Measurements from ENCODE around the gene IPO4. TPM values are rescaled to one million over a fixed set of nuclear protein-coding genes. Genes with fewer than 3 reads are reported as not detected.

Gene IPO4
- total and polyA plus RNA-seq, 9 of the 15 experiments (the other 6 are each of a cell fraction or from before 2014, with no cell fraction given), result 7.3 to 122 (median 31.8) TPM

DNA sequence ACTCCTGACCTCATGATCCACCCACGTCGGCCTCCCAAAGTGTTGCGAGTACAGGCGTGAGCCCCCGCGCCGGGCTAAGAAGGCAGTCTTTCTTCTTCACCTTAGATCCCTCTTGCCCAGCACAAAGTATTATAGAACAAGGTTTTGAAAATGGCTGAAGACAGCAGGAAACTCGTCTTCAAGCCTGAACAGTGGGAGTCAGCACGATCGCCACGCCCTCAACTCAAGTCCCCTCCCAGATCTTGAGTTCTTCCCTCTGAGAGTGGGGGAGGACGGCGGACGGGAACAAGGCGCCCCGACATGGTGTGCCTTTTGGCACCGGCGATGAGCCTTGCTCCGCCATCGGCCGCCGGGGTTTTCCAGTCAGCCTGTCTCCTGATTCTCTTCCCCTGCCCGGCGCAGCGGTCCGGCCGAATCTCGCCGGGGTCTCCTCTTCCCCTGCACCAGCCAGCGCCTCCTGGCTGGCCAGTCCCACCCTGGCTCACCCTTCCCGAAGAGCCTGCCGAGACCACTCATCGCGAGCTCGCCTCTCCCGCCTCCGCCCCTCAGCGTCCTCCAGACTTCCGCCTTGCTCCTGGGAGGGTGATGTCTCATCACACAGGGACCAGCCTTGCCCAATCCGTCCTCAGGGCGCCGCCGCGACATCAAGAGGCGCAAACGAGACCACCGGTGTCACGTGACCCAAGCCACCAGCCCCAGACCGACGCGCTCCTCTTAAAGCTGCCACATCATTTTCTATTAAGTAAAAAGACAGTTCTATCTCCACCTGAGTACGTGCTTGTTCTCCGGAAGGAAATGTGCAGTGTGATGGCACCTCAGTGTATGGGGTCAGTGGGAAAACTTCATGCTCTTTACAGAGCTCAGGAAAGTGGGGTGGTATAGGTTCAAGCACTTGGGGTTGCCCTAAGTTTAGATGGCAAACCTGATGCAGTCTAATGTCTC is 24.6 kb upstream of the IPO4 start, which contains the start of gene CHMP4A (continued):
- TF ChIP-seq POLR3A (IDR thresholded peaks at IDR 0.05; ENCODE audit: borderline replicate concordance, extremely low read depth, insufficient read depth, insufficient read length), result no peak
- TF ChIP-seq, protein P1, sequence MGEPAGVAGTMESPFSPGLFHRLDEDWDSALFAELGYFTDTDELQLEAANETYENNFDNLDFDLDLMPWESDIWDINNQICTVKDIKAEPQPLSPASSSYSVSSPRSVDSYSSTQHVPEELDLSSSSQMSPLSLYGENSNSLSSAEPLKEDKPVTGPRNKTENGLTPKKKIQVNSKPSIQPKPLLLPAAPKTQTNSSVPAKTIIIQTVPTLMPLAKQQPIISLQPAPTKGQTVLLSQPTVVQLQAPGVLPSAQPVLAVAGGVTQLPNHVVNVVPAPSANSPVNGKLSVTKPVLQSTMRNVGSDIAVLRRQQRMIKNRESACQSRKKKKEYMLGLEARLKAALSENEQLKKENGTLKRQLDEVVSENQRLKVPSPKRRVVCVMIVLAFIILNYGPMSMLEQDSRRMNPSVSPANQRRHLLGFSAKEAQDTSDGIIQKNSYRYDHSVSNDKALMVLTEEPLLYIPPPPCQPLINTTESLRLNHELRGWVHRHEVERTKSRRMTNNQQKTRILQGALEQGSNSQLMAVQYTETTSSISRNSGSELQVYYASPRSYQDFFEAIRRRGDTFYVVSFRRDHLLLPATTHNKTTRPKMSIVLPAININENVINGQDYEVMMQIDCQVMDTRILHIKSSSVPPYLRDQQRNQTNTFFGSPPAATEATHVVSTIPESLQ (CRISPR knock-in tag; IDR thresholded peaks at IDR 0.05), result no peak
- TF ChIP-seq MEF2A (IDR thresholded peaks at IDR 0.05; ENCODE audit: control insufficient read depth, low read depth, low read length), result no peak
- TF ChIP-seq, protein P2, sequence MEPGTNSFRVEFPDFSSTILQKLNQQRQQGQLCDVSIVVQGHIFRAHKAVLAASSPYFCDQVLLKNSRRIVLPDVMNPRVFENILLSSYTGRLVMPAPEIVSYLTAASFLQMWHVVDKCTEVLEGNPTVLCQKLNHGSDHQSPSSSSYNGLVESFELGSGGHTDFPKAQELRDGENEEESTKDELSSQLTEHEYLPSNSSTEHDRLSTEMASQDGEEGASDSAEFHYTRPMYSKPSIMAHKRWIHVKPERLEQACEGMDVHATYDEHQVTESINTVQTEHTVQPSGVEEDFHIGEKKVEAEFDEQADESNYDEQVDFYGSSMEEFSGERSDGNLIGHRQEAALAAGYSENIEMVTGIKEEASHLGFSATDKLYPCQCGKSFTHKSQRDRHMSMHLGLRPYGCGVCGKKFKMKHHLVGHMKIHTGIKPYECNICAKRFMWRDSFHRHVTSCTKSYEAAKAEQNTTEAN (CRISPR knock-in tag; IDR thresholded peaks at IDR 0.05), result no peak
- no peak for TF ChIP-seq ZNF77 (CRISPR knock-in tag; IDR thresholded peaks at IDR 0.05)
- TF ChIP-seq FOXK2 (conservative IDR thresholded peaks at IDR 0.05 in 1 of 2, IDR thresholded peaks at IDR 0.05 in 1 of 2; ENCODE audit: low read depth in 2 of 2), result peak; percentile 84 to 90
- no peak for TF ChIP-seq RBM22 (IDR thresholded peaks at IDR 0.05; ENCODE audit: low read depth, low read length, poor library complexity, severe bottlenecking)
- TF ChIP-seq, protein P3, sequence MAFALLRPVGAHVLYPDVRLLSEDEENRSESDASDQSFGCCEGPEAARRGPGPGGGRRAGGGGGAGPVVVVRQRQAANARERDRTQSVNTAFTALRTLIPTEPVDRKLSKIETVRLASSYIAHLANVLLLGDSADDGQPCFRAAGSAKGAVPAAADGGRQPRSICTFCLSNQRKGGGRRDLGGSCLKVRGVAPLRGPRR (CRISPR knock-in tag; IDR thresholded peaks at IDR 0.05), result no peak
- TF ChIP-seq NUFIP1 (IDR thresholded peaks at IDR 0.05; ENCODE audit: partially characterized antibody), result no peak
- no peak for TF ChIP-seq FOXA3 (CRISPR knock-in tag; conservative IDR thresholded peaks at IDR 0.05 in 1 of 2, IDR thresholded peaks at IDR 0.05 in 1 of 2)
- no peak for TF ChIP-seq ZBTB17 (CRISPR knock-in tag; IDR thresholded peaks at IDR 0.05)
- no peak for TF ChIP-seq NELFE (IDR thresholded peaks at IDR 0.05; ENCODE audit: insufficient read depth, insufficient read length)
- TF ChIP-seq PHF20 (IDR thresholded peaks at IDR 0.05; ENCODE audit: partially characterized antibody), result peak; percentile 94
- TF ChIP-seq, protein P4, sequence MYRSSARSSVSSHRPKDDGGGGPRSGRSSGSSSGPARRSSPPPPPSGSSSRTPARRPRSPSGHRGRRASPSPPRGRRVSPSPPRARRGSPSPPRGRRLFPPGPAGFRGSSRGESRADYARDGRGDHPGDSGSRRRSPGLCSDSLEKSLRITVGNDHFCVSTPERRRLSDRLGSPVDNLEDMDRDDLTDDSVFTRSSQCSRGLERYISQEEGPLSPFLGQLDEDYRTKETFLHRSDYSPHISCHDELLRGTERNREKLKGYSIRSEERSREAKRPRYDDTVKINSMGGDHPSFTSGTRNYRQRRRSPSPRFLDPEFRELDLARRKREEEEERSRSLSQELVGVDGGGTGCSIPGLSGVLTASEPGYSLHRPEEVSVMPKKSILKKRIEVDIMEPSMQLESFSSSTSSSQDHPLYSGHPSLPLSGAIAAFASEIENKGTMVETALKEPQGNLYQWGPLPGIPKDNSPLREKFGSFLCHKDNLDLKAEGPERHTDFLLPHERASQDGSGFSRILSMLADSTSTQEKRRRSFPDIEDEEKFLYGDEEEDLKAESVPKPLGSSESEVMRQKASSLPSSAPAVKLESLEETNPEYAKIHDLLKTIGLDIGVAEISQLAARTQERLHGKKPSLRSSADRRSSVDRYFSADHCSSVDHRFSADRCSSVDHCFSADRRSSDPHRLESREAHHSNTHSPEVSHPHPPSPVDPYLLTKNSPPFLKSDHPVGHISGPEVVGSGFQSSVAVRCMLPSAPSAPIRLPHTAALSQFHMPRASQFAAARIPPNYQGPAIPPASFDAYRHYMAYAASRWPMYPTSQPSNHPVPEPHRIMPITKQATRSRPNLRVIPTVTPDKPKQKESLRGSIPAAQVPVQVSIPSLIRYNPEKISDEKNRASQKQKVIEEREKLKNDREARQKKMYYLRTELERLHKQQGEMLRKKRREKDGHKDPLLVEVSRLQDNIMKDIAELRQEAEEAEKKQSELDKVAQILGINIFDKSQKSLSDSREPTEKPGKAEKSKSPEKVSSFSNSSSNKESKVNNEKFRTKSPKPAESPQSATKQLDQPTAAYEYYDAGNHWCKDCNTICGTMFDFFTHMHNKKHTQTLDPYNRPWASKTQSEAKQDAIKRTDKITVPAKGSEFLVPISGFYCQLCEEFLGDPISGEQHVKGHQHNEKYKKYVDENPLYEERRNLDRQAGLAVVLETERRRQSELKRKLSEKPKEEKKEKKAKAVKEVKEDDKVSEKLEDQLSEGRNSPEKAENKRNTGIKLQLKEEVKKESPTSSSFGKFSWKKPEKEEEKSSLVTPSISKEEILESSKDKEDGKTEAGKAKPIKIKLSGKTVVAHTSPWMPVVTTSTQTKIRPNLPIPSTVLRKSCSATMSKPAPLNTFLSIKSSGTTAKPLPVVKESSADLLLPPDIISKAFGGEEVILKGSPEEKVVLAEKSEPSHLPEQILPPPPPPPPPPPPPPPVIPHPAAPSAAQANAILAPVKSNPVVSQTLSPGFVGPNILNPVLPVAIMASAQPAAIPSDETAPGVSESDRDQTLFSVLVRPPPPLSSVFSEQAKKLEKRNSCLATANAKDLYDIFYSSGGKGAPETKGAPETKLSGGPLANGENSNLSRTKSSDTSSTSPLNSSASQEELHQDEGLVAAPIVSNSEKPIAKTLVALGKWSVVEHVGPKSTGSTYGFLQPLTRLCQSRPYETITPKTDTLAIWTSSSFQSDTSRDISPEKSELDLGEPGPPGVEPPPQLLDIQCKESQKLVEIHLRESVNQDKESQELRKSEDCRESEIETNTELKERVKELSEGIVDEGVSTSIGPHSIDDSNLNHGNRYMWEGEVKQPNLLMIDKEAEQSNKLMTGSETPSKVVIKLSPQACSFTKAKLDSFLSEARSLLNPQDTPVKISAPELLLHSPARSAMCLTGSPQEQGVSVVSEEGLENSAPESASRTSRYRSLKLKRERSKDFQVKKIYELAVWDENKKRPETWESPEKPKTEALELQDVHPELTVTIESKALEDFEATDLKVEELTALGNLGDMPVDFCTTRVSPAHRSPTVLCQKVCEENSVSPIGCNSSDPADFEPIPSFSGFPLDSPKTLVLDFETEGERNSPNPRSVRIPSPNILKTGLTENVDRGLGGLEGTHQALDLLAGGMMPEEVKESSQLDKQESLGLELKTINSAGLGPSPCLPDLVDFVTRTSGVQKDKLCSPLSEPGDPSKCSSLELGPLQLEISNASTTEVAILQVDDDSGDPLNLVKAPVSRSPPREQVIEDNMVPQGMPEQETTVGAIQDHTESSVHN (IDR thresholded peaks at IDR 0.05; ENCODE audit: borderline replicate concordance in 1 of 2, low read depth in 1 of 2), result no peak
